Esophagus (tissue), 2 donors: ENCODE results near the gene CTAGE9. TPM values are rescaled to one million over a fixed set of nuclear protein-coding genes. Genes with fewer than 3 reads are reported as not detected.
"Not testable (repeated sequence)": the region's sequence is repeated elsewhere in the genome, so short reads cannot be mapped to it uniquely, and the experiment has no call there.

Source experiments
- H3K27ac ChIP-seq, 2 donors: one replicate each; pipeline ENCODE4 v1.5.1; 2013; ENCODE audit warnings: low read depth in 2 of 2, mild to moderate bottlenecking in 2 of 2, inconsistent platforms in 1 of 2, low read length in 1 of 2, moderate library complexity in 1 of 2
- H3K27me3 ChIP-seq, 2 donors: one replicate each; pipeline ENCODE4 v1.6.1; 2013; ENCODE audit warnings: low read length in 2 of 2, control low read depth in 1 of 2, mild to moderate bottlenecking in 1 of 2; ENCODE audit not compliant: insufficient read depth in 2 of 2, control insufficient read depth in 1 of 2
- H3K36me3 ChIP-seq, 2 donors: one replicate each; pipeline ENCODE4 v1.6.1; 2013; ENCODE audit warnings: low read length in 1 of 2; ENCODE audit not compliant: control insufficient read depth in 2 of 2, insufficient read depth in 2 of 2
- H3K4me1 ChIP-seq, 2 donors: one replicate each; pipeline ENCODE4 v1.6.1; 2013; ENCODE audit warnings: low read length in 1 of 2; ENCODE audit not compliant: control insufficient read depth in 2 of 2, insufficient read depth in 2 of 2
- H3K4me3 ChIP-seq, 2 donors: one replicate each; pipeline ENCODE4 v1.5.1; 2013; ENCODE audit warnings: low read length in 2 of 2, mild to moderate bottlenecking in 2 of 2, low read depth in 1 of 2, moderate library complexity in 1 of 2
- H3K9me3 ChIP-seq, 2 donors: one replicate each; pipeline ENCODE4 v1.6.1; 2013; ENCODE audit warnings: mild to moderate bottlenecking in 2 of 2, low read depth in 1 of 2, low read length in 1 of 2, moderate library complexity in 1 of 2; ENCODE audit not compliant: control insufficient read depth in 2 of 2, insufficient read depth in 1 of 2
- WGBS, 2 donors: extraction: QIAGEN DNeasy Blood & Tissue Kit; methylation state at CpG; one replicate each; pipeline ENCODE4 v1.1.7; 2013; 5-methylcytosine and 5-hydroxymethylcytosine counted together
- polyA plus RNA-seq, 2 donors: library from polyadenylated mRNA; stranded (reverse); fragments of 200-250 nt; gene quantifications; one replicate each; pipeline ENCODE4 v1.2.3, GENCODE V29; 2013
- donor health status: healthy with polysubstance abuse.
- donor health status: Bipolar disorder and iron deficiency.

CTAGE9 gene
- polyA plus RNA-seq, result not detected

GRCh38 chr6:131710917-131711316 is at the start of gene CTAGE9:
Gene CTAGE9, minus strand, starts transcription at chr6:131711017. Its CDS starts 0 bp downstream, at chr6:131711017.
- not testable (repeated sequence) for H3K36me3 ChIP-seq, H3K27ac ChIP-seq, H3K27me3 ChIP-seq, H3K9me3 ChIP-seq, H3K4me1 ChIP-seq, H3K4me3 ChIP-seq
- 94 to 96% methylated on average over 5 to 10 of the region's 18 CpGs for WGBS, 2 donors

GRCh38 chr6:131758920-131759319 is 48.1 kb upstream of the CTAGE9 start:
- no peaks in the 10 kb centered on the region for H3K4me1 ChIP-seq
- WGBS, 2 donors, result 82 to 83% methylated on average over 4 of the region's 4 CpGs

GRCh38 chr6:131756039-131756438 is 45.2 kb upstream of the CTAGE9 start:
- H3K36me3 ChIP-seq, result no peaks in the 10 kb centered on the region
- no peaks in the 10 kb centered on the region for H3K27me3 ChIP-seq
- 82% methylated on average over 2 of the region's 2 CpGs for WGBS, 2 donors
- H3K4me1 ChIP-seq, result no peaks in the 10 kb centered on the region
- no peak overlapping the region for H3K4me3 ChIP-seq
- no peaks in the 10 kb centered on the region for H3K9me3 ChIP-seq
- no peak overlapping the region for H3K27ac ChIP-seq

More at GRCh38 chr6:131758920-131759319, 48.1 kb upstream of the CTAGE9 start:
- Histone ChIP-seq H3K27ac (no peak overlapping the region), H3K36me3 (no peaks in the 10 kb centered on the region), H3K4me3 (no peak overlapping the region), H3K9me3 (no peaks in the 10 kb centered on the region), H3K27me3 (no peaks in the 10 kb centered on the region)

- 91 to 96% methylated on average over 3 of the region's 3 CpGs for WGBS, 2 donors
- H3K36me3 ChIP-seq, result no peaks in the 10 kb centered on the region
- H3K4me1 ChIP-seq, result no peaks in the 10 kb centered on the region
Observed at GRCh38 chr6:131755597-131755996, 44.8 kb upstream of the CTAGE9 start.

GRCh38 chr6:131754715-131755567 is 44.1 kb upstream of the CTAGE9 start:
- WGBS, 2 donors, result 57 to 61% methylated on average over 9 of the region's 9 CpGs

More at GRCh38 chr6:131755597-131755996, 44.8 kb upstream of the CTAGE9 start:
- H3K27me3 ChIP-seq, result no peaks in the 10 kb centered on the region
- no peak overlapping the region for H3K4me3 ChIP-seq
- H3K9me3 ChIP-seq, result no peaks in the 10 kb centered on the region
- H3K27ac ChIP-seq, result no peak overlapping the region

GRCh38 chr6:131754088-131754487 is 43.3 kb upstream of the CTAGE9 start:
- no peaks in the 10 kb centered on the region for H3K36me3 ChIP-seq
- H3K4me3 ChIP-seq, result no peak overlapping the region
- WGBS, 2 donors, result 73 to 83% methylated on average over 1 of the region's 1 CpG
- H3K9me3 ChIP-seq, result no peaks in the 10 kb centered on the region
- no peaks in the 10 kb centered on the region for H3K27me3 ChIP-seq
- H3K27ac ChIP-seq, result no peak overlapping the region
- H3K4me1 ChIP-seq, result no peaks in the 10 kb centered on the region

More at GRCh38 chr6:131754715-131755567, 44.1 kb upstream of the CTAGE9 start:
- H3K4me3 ChIP-seq, result no peak overlapping the region
- no peaks in the 10 kb centered on the region for H3K9me3 ChIP-seq
- H3K36me3 ChIP-seq, result no peaks in the 10 kb centered on the region
- H3K27me3 ChIP-seq, result no peaks in the 10 kb centered on the region
- H3K27ac ChIP-seq, result no peak overlapping the region
- no peaks in the 10 kb centered on the region for H3K4me1 ChIP-seq

GRCh38 chr6:131751012-131751715 is 40.3 kb upstream of the CTAGE9 start:
- WGBS, 2 donors, result 88% methylated on average over 10 of the region's 10 CpGs
- not testable (repeated sequence) for H3K9me3 ChIP-seq, H3K27ac ChIP-seq, H3K36me3 ChIP-seq, H3K4me3 ChIP-seq, H3K27me3 ChIP-seq, H3K4me1 ChIP-seq

- no peaks in the 10 kb centered on the region for H3K4me1 ChIP-seq
- no peaks in the 10 kb centered on the region for H3K36me3 ChIP-seq
- no peak overlapping the region for H3K4me3 ChIP-seq
- no peaks in the 10 kb centered on the region for H3K27me3 ChIP-seq
- no peak overlapping the region for H3K27ac ChIP-seq
- H3K9me3 ChIP-seq, result no peaks in the 10 kb centered on the region
- WGBS, 2 donors, result 91 to 95% methylated on average over 7 of the region's 7 CpGs
Observed at GRCh38 chr6:131749023-131749422, 38.2 kb upstream of the CTAGE9 start.

- Histone ChIP-seq H3K36me3 (no peaks in the 10 kb centered on the region), H3K4me3 (no peak overlapping the region), H3K27me3 (no peaks in the 10 kb centered on the region), H3K9me3 (no peaks in the 10 kb centered on the region), H3K27ac (no peak overlapping the region), H3K4me1 (no peaks in the 10 kb centered on the region)
- 86 to 88% methylated on average over 7 of the region's 7 CpGs for WGBS, 2 donors
Observed at GRCh38 chr6:131747821-131748353, 37.1 kb upstream of the CTAGE9 start.
